ENCODE results near the gene SLC17A2. TPM values are rescaled to one million over a fixed set of nuclear protein-coding genes. Genes with fewer than 3 reads are reported as not detected.

SLC17A2 gene
- total and polyA plus RNA-seq, 7 donors = not detected

- TF ChIP-seq CTCF (IDR thresholded peaks at IDR 0.05) = no peak
- intact Hi-C loops (cut with DNase I) = no loop called here
- Histone ChIP-seq H3K4me3 (no peak overlapping the region), H3K36me3 (ENCODE audit: insufficient read depth in 1 of 2, low read depth in 1 of 2) (peaks cover 0 to 2% of the 10 kb centered on the region in 2 donors), H3K27ac (no peak overlapping the region), H3K27me3 (ENCODE audit: insufficient read depth in 3 of 3, low read length in 2 of 3) (no peaks in the 10 kb centered on the region), H3K9me3 (no peaks in the 10 kb centered on the region), H3K4me1 (peaks cover 9% of the 10 kb centered on the region)
- WGBS, 3 donors = 21 to 38% (median 27%) methylated on average over 2 of the region's 2 CpGs
- ATAC-seq (peak in 3 of 4 donors; percentile 38 to 70 (median 49)), DNase-seq (no peak)
Observed at GRCh38 chr6:25959890-25960536, 29.5 kb upstream of the SLC17A2 start.

GRCh38 chr6:25958700-25959162, 28.2 kb upstream of the SLC17A2 start:
- TF ChIP-seq CTCF (IDR thresholded peaks at IDR 0.05) = no peak
- no peak for DNase-seq
- Histone ChIP-seq H3K4me1 (peaks cover 9% of the 10 kb centered on the region), H3K27ac (no peak overlapping the region), H3K9me3 (no peaks in the 10 kb centered on the region), H3K4me3 (no peak overlapping the region), H3K27me3 (ENCODE audit: insufficient read depth in 3 of 3, low read length in 2 of 3) (no peaks in the 10 kb centered on the region), H3K36me3 (ENCODE audit: insufficient read depth in 1 of 2, low read depth in 1 of 2) (no peaks in the 10 kb centered on the region)
- no peak for ATAC-seq
- 55 to 60% (median 56%) methylated on average over 3 of the region's 3 CpGs for WGBS, 3 donors
- intact Hi-C loops (cut with DNase I) = no loop called here

- Histone ChIP-seq H3K36me3 (ENCODE audit: insufficient read depth in 1 of 2, low read depth in 1 of 2) (no peaks in the 10 kb centered on the region), H3K27ac (no peak overlapping the region), H3K27me3 (ENCODE audit: insufficient read depth in 3 of 3, low read length in 2 of 3) (no peaks in the 10 kb centered on the region), H3K4me1 (peaks cover 7% of the 10 kb centered on the region), H3K4me3 (no peak overlapping the region), H3K9me3 (no peaks in the 10 kb centered on the region)
- 71 to 81% (median 71%) methylated on average over 3 of the region's 3 CpGs for WGBS, 3 donors
- no peak for ATAC-seq
- DNase-seq = no peak
- intact Hi-C loops (cut with DNase I) = no loop called here
- no peak for TF ChIP-seq CTCF (IDR thresholded peaks at IDR 0.05)
Observed at GRCh38 chr6:25956226-25956625, 25.7 kb upstream of the SLC17A2 start.

- no peak for DNase-seq
- H3K27me3 ChIP-seq (ENCODE audit: insufficient read depth in 3 of 3, low read length in 2 of 3) = no peaks in the 10 kb centered on the region
- no peaks in the 10 kb centered on the region for H3K9me3 ChIP-seq
- H3K4me1 ChIP-seq = peaks cover 2% of the 10 kb centered on the region
- H3K27ac ChIP-seq = no peak overlapping the region
- H3K36me3 ChIP-seq (ENCODE audit: insufficient read depth in 1 of 2, low read depth in 1 of 2) = no peaks in the 10 kb centered on the region
- intact Hi-C loops (cut with DNase I) = no loop called here
- WGBS, 3 donors = 0 to 77% (median 66%) methylated on average over 1 of the region's 1 CpG
- ATAC-seq = no peak
- no peak overlapping the region for H3K4me3 ChIP-seq
- TF ChIP-seq CTCF (IDR thresholded peaks at IDR 0.05) = no peak
Observed at GRCh38 chr6:25954756-25955155, 24.3 kb upstream of the SLC17A2 start.

GRCh38 chr6:25953733-25954132, 23.2 kb upstream of the SLC17A2 start:
- Histone ChIP-seq H3K9me3 (no peaks in the 10 kb centered on the region), H3K27ac (no peak overlapping the region), H3K4me1 (no peaks in the 10 kb centered on the region), H3K4me3 (no peak overlapping the region), H3K27me3 (ENCODE audit: insufficient read depth in 3 of 3, low read length in 2 of 3) (no peaks in the 10 kb centered on the region), H3K36me3 (ENCODE audit: insufficient read depth in 1 of 2, low read depth in 1 of 2) (no peaks in the 10 kb centered on the region)
- DNase-seq (no peak), ATAC-seq (no peak)
- 62 to 77% (median 68%) methylated on average over 3 of the region's 3 CpGs for WGBS, 3 donors
- TF ChIP-seq CTCF (IDR thresholded peaks at IDR 0.05) = no peak
- intact Hi-C loops (cut with DNase I) = no loop called here

Measured in psoas muscle (tissue), 8 donors.